ENCODE data around the gene CLTB. TPM values are rescaled to one million over a fixed set of nuclear protein-coding genes. Genes with fewer than 3 reads are reported as not detected.

The CLTB gene
- total RNA-seq, 1 experiment from 2014 or later: 68.2 TPM

DNA sequence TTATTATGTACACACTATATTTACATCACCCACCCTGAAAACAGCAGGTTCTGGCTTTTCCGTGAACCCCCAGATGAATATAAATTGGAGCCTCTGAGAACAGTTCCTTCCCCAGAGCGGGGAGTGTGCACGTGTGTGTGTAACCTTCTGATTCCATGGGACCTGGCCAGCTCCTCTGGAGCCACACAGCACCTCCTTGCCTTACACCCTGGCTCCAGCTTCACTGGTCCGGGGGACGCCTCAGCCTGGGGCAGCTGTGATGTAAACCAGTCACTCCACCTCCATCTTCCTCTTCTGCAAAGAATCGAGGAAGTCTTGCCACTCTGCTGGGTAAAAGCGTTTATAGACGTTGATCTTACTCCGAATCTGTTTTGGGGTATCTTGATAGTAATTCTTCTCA is 32.4 kb downstream of the CLTB start:
- no peak for DNase-seq (ENCODE audit: extremely low read depth, low read depth)

DNA sequence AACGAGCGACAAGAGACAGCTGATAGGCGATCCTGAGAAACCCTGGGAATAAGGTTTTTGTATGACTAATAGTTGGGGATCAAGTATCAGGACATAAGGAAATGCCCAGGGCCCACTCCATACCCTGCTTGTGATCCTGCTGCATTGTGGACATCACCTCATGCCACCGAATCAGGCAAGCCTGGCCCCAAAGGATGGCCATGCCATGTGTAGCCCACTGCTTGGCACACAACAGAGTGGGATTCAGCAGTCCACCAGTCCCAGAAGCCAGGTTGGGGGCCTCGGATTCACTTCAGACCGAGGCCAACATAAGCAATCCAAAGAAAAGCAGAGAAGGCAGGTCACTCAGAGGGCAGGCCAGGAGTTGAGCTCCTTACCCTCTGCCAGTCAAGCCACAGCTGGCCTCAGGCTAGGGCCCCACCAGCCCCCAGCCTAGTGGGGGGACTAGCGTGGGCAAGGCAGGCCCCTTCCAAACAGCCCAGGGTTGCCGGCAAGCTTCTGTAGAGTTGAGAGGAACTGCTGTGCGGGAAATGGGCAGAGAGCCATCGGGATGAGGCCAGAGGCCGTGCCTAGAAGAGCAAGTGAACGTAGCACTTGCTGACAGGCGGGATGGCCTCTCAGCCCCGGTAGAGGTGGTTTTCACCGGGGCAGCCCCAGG is 33.0 kb downstream of the CLTB start:
- DNase-seq (ENCODE audit: extremely low read depth, low read depth): no peak

DNA sequence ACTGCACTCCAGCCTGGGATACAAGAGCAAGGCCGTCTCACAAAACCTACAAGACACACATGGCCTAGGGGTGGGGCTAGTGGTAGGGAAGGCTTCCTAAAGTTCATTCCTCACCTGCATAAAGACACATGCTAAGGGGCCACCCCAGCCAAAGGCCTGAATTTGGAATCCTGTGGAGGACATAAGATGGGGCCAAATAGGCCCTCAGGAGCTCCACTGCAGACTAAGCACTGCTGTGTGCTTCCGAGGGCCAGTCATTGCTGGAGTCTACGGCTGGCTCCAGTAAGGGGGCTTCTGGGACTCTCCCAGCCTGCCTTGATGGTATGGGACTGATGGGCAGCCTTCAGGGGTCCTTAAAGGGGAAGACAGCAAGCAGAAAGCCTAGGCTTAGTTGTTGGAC is 33.6 kb downstream of the CLTB start:
- DNase-seq (ENCODE audit: extremely low read depth, low read depth): no peak

DNA sequence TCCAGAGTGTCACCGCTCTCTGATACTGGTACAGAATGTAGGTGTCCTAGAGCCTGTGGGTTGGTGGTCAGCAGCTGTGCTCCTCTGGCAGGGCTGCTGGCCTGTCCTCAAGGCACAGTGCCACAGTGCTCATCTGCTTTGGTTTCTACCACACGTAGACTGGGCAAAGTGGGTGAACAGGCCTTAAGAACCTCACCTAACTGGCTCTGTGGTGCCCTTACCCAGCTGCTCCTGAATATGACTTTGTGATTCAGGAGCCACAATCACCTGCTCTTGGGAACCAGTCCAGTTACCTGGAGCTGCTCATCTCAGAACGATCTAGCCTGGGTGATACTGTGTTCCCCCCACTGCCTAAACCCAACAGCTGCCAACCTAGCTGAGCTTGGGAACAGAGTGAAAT is 34.4 kb downstream of the CLTB start:
- no peak for DNase-seq (ENCODE audit: extremely low read depth, low read depth)

DNA sequence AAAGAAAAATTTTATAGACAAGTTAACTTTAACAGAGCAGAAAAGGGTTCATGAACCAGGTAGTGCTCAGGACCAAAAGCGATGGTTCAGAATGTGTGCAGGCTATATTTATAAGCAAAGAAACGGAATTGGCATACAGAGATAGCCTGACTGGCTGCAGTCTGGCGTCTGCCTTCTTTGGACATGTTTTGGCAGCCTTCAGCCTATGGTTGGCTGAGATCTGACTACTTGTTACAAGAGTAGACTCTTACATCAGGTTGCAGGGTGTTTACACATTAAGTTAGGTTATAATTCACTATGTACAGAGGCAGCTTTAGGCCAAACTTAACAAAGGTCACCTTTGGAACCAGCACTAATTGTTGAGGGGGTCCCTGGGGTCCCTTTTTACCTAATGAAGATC is 34.9 kb downstream of the CLTB start:
- no peak for DNase-seq (ENCODE audit: extremely low read depth, low read depth)

DNA sequence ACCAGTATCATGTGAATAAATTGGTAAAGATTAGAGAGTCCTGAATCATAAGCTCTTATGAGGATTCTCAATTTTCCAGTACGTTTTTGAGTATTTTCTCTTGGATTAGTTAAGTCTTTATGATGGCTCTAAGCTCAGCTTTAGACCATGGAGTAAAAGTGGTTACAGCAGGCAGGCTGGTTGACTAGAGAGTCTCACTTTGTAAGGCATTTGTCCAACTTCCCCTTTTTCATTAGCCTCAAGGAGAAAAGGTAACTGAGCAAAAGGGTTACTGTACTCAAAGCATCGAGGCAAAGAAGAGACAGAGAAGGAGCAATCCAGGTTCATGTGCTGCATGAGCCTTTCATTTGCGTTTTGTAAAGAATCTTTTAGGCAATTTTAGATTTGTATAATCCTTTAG is 36.5 kb downstream of the CLTB start:
- no peak for DNase-seq (ENCODE audit: extremely low read depth, low read depth)

DNA sequence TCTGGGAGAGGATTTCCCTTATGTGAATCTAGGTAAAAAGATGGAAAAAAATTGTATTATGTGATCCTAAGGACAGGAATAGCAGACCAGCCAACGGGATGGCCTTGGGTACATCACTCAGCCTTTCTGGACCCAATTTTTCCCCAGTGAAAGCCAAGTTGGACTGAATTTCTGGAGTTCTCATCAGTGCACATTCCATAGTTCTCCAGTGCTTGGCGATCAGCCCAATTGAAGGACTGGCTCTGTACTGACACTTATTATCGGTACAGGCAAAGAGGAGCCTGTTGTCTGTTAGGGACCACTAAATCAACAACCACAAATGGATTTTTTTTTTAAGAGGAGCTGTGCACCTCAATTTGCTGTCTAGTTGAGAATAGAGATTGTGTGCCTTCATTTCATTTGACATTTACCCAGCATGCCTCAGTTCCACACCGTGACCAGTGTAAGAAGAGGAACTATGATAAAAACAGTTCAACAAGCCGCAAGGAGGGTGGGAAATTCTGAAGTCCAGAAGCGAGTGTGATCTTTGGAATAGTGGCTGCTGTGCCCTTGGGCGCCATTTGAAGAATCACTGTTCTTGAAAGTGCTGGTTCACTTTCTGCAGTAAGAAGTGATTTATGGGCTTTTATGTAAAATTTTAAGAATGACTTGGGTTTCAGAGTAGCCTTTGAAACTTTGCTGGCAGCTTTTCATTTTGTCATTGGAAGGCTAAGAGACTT is 43.1 kb downstream of the CLTB start:
- DNase-seq (ENCODE audit: extremely low read depth, low read depth): no peak

DNA sequence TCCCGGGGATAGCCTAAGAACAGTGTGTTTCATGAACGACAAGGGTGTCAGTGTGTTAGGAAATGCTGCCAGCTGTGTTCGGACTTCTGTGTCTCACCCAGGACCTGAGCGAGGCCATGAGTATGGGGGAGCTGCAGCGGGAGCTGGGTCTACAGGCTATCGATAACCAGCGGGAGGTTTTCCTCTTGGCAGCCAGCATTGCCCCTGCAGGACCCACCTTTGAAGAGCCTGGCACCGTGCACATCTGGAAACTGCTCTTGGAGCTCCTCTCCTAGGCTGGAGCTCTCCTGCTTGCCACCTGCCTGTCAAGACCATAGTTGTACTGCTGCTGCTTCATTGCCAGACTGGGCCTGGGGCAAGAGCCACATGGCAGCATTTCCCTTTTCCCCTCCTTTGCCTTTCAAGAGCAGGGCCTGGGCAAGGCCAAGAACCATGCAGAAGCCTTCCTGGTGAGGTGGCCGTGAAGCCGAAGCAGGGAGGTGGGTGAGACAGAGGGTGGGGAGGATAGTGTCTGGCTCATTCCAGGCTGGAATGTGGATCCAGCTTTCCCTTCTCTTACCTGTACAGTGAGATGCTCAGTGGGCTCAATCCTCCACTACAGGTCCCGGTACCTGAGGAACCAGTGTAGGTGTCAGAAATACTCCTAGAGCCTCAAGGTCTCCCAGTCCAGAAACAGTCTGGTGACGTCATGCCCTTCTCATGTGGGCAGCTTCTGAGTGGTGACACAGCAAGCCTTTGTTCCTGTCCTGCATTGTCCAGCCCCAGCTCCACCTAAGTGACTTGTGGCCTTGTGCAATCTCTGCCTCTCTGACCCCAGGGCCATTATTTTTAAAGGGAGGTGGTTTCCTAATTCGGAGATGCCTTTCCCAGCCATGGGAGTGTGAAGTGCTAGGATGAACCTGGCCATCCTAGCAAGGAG is 44.5 kb downstream of the CLTB start:
- no peak for DNase-seq (ENCODE audit: extremely low read depth, low read depth)

DNA sequence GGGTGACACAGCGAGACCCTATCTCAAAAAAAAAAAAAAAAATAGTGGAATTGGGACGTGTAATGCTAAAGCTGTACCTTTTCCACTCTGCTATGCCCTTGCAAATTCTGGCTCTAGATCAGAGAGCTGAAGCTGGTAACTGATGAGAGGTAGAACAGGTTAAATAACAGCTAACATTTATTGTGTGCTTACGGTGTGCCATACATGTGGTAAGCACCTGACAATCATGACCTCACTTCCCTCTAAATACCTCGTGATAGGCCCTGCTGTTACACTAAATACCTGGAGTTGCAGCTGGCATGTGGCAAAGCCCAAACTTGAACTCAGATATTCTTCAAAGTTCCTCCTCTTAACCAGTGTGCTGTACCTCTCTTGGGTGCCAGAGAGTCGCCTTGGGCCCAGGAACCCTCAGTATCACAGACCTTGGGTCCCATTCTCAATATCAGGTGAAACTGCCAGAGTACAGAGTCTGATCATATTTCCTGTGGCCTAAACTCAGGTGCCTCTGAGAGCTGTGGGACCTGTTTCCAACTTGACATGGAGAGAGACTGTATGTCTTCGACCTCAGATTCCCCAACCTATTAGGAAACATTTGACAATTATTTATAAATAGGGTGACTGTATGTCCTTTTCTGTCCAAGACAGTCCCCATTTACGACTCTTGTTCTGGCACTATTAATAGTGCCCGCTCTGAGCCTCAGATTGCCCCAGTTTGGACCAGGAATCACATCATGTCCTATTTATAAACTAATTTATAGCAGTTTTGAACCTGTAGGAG is 46.2 kb downstream of the CLTB start:
- no peak for DNase-seq (ENCODE audit: extremely low read depth, low read depth)

DNA sequence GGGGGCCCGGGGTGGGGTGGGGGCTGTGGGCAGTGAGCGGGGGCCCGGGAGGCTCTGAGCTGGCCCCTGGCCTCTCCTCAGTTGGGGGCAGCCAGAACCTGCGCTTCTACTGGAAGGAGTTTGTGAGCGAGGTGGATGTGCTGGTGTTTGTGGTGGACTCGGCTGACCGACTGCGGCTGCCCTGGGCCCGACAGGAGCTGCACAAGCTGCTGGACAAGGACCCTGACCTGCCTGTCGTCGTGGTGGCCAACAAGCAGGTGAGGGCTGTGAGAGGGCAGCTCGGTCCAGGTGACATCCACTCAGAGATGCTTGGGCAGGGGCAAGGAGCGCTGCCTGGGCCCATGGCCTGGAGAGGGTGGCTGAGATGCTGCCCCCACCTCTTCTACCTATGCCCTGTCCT is 47.6 kb downstream of the CLTB start:
- DNase-seq (ENCODE audit: extremely low read depth, low read depth): no peak

DNA sequence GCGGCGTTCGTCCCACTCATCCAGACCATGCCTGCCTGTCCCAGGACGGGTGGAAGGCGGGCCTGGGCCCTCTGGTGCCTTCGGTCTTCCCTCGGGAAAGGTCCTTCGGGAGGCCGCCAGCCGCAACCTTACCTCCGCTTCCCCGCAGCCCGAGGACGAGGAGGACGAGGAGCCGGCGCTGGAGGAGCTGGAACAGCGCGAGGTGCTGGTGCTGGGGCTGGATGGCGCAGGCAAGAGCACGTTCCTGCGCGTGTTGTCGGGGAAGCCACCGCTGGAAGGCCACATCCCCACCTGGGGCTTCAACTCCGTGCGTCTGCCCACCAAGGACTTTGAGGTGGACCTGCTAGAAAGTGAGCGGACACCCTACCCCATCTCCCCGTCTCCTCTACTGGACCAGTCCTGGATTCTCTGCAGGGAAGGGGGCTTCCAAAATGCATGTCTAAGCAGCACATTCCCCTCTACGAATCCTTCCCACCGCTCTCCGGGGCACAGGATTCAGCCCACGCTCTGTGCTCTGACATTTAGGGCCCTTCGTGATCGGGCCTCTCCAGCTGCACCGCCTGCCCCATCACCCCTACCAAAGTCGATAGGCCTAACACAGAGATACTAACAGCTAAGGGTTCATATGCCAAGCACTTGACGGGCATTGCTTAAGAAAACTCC is 50.0 kb downstream of the CLTB start:
- no peak for DNase-seq (ENCODE audit: extremely low read depth, low read depth)

DNA sequence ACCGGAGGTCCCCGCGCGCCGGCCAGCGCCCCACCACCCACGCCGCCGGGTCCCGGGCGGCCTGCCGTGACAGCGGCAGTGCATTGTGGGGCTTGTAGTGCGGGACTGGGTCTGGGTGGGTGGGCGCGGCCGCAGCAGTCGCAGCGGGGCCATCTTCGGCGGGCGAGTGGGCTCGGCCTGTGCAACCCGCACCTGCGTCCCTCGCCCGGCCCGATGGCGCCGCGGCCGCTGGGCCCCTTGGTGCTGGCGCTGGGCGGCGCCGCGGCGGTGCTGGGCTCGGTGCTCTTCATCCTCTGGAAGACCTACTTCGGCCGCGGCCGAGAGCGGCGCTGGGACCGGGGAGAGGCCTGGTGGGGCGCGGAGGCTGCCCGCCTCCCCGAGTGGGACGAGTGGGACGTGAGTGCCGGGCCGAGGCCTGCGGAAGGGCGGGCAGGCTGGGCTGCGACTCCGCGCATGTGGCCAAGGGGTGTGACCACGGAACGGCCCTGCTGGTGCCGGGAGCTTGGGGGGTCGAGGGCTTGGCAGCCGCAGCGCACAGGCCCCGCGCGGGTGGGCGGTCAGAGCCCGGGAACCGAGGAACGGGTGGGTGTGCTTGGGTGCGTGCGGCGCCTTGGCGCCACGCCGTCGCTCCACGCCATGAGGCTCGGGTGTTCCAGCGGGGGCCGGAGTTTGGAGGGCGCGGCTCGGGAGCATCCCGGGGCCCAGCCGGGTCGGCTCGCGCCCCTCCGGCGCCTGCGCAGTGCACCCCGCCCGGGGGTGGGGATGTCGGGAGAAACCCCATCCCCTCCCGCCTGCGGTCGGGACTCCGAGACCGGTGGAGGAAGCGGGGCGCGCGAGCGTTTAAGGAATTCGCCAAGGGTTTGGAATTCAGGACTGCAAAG is 50.7 kb downstream of the CLTB start, which contains the start of gene ARL10:
Gene ARL10, plus strand, starts transcription at position 137 of the 881 bp plus-strand sequence. Its CDS starts 77 bp downstream, at position 214.
- no peak for DNase-seq (ENCODE audit: extremely low read depth, low read depth)

DNA sequence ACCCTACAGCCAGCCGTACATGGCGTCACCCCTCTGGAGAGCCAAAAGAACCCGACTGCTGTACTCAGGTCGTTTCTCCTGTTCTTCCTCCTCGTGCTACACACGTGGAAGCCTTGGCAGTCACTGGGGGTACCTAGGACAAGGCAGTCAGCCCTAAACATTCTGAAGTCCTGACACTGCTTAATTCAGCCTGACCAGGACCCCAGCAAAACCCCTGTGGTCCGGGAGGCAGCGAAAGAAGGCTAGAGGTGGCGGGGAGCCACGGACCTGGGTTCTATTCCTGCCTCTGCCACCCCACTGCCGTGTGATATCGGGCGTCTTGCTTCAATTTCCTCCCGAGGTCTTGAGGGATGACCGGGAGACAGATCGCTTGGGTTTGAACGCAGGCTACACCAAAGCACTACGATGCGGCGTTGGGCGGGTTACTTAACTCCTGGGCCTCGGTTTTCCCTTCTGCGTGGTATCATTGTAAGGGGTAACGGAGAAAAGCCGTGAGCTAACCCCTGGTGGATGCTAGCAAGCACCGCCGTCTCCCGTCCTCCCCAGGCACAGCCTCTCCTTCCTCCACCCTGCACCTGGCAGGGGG is 51.5 kb downstream of the CLTB start:
- DNase-seq (ENCODE audit: extremely low read depth, low read depth): no peak

DNA sequence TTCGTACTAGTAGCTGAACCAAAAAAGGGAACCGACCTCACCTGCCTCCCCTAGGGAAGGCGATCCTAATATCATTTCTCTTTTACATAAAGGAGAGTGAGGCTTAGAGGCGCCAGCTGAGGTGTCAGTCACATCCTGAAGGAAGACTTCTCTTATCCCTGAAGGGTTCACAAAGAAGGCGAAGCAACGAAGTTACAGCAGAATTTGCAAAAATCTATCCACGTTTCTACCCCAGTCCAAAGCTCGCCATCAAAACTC is 54.2 kb downstream of the CLTB start:
- DNase-seq (ENCODE audit: extremely low read depth, low read depth): no peak

DNA sequence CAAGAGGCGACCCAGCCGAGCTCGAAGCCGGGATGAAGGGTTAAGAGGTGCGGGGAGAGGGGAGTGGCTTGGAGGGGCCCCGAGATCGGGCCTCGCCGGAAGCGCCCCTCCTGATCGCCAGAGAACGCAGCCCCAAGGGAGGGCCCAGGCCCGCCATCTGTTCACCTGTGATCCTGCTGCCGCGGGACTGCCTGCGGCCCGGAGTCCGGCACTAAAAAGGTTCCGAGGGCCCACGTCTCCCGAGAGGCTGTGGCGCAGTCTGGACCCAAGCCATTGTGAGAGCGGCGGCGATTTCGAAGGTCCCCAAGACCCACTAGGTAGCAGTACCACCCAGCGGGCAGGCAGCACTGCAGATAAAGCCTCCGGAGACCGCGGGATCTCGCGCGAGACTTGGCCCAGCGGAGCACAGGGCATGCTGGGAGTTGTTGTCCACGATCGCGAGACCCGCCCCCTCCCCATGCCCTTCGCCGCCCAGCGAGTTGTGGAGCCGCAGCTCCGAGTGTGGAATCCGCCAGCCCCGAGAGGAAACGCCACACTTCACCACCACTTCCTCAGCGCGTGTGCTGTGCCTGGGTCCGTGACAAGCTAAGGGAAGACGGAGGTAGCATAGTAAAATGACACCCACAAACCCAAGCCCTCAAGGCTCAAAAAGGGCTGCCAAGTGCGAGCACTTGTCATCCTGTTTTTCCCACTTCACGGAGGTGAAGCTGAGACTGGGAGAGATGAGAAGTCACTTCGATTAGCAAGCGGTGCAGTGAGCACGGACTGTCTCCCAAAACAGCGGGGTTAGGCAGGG is 54.7 kb downstream of the CLTB start, which contains the start of gene KIAA1191:
Gene KIAA1191, minus strand, starts transcription at position 328 of the 796 bp plus-strand sequence. CDS start 2,256 bp downstream, outside the sequence.
- peak; percentile 86 for DNase-seq (ENCODE audit: extremely low read depth, low read depth)

DNA sequence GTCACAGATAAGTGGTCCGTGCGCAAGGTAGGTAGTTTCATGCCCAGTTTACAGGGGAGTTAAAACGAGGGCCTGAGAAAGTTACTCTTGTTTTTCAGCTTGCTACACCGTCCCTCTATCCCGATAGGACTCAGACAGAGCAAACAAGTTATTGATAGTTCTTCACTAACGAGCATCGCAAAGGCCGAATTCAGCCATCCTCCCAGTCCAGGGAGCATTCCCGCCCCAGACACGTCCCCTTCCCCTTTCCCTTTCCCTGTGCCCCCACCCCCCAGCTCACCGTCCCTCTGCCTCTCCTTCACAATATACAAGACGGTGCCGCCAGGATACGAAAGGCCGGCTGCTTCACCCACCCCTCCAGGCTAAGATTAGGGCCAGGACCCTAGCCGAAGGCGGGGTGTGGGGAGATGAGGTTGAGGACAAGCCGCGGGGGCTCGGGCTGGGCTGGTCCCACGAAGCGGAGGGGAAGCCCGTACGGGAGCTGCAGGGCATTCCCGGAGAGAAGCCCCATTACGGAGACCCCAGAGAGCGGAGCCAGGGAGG is 55.4 kb downstream of the CLTB start:
- no peak for DNase-seq (ENCODE audit: extremely low read depth, low read depth)

DNA sequence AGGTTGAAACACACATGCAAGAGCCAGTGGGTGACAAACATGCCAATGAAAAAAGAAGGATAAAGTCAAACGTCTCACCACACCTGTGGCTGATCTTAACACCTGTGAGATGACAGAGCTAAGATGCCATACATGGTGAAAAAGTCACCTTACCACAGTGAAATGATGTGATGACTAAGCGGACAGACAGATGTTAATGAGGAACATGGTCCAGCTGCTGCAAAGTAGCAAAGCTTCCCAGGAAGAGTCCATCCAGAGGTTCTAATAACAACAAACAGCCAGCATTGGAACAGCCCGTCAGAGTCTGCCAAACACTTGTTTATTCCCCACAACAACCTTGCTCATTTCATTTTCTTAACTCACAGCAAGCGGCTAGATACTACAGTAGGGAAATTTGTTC is 56.7 kb downstream of the CLTB start:
- DNase-seq (ENCODE audit: extremely low read depth, low read depth): no peak

DNA sequence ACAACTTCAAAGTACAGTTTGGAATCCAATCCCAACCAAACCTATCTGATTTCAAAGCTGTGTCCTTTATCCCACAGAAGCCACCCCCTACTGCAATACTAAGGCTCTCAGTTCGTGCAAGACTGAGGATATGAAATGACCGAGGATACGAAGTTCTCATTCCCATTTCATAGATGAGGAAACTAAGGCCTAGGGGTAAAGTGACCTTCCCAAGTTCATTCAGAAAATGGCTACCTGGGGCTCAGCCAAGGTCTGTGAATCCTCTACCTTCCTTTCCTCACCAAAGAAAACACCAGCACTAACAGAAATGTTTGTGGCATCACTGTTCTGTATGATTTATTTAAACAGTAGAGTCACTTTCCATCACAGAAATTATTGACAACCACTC is 60.2 kb downstream of the CLTB start:
- DNase-seq (ENCODE audit: extremely low read depth, low read depth): no peak

Measured in NCI-H460 (cell line).